ENCODE data around the gene ARL6IP5. TPM values are rescaled to one million over a fixed set of nuclear protein-coding genes. Genes with fewer than 3 reads are reported as not detected.

The ARL6IP5 gene
- total RNA-seq, 4 donors from 2014 or later = 65.2 to 146 (median 98.2) TPM

DNA sequence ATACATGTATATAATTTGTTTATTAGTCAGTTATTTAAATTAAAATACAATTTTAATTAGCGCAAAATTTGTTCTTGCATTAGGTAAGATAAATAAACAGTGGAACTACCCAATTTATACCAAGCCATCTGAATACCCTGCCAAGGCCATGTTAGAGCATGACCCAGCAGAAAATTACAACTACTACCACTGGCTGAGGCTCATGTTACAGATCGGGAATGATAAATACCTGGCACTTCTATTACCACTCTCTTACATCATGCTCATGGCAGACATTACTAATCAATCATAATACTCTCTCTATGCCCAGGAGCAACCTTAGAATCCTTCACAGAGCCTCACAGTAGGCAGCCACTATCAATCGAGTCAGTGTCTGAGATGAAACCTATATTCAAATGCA is 58.9 kb downstream of the ARL6IP5 start:
- no peak overlapping the region for H3K4me3 ChIP-seq (replicated peaks in 1 of 3)
- WGBS, 2 donors = 86 to 93% methylated on average over 3 of the region's 3 CpGs
- H3K9me3 ChIP-seq = no peaks in the 10 kb centered on the region
- no peak for DNase-seq
- no peaks in the 10 kb centered on the region for H3K27me3 ChIP-seq
- TF ChIP-seq POLR2A (IDR thresholded peaks at IDR 0.05) = no peak
- TF ChIP-seq, protein P1, sequence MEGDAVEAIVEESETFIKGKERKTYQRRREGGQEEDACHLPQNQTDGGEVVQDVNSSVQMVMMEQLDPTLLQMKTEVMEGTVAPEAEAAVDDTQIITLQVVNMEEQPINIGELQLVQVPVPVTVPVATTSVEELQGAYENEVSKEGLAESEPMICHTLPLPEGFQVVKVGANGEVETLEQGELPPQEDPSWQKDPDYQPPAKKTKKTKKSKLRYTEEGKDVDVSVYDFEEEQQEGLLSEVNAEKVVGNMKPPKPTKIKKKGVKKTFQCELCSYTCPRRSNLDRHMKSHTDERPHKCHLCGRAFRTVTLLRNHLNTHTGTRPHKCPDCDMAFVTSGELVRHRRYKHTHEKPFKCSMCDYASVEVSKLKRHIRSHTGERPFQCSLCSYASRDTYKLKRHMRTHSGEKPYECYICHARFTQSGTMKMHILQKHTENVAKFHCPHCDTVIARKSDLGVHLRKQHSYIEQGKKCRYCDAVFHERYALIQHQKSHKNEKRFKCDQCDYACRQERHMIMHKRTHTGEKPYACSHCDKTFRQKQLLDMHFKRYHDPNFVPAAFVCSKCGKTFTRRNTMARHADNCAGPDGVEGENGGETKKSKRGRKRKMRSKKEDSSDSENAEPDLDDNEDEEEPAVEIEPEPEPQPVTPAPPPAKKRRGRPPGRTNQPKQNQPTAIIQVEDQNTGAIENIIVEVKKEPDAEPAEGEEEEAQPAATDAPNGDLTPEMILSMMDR (IDR thresholded peaks at IDR 0.05) = no peak
- no peak overlapping the region for H3K27ac ChIP-seq
- no peaks in the 10 kb centered on the region for H3K4me1 ChIP-seq
- intact Hi-C loops (cut with DNase I) = no loop called here
- H3K36me3 ChIP-seq = no peaks in the 10 kb centered on the region

DNA sequence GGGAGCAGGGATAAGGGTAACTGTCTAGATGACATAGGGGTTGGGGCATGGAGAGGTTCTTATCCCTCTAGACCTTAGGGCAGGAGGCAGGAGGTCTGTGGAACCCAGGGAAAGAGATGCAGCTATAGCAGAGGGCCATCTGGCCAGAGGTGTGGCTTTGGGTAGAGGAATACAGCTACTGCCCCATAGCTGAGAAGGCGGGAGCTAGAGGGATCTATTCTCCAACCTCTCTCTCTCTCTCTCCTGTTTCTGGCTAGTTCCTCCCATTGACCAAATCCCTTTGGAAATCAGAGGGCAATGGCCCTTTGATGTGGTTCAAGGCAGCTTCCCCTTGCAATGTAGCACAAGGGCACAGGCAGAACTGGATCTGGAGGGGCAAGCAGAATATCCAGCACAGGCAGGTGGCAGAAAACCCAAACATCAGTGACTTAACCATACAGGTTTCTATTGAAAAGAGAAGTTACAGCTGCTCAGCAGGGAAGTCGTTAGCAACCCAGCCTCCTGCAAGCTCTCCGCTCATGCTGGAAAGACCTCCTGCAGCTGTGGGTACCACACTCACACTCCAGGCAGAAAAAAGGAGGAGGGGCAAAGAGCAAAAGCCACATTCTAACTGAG is 60.0 kb downstream of the ARL6IP5 start:
- Histone ChIP-seq H3K9me3 (no peaks in the 10 kb centered on the region), H3K27me3 (no peaks in the 10 kb centered on the region), H3K4me3 (replicated peaks in 1 of 3) (no peak overlapping the region), H3K27ac (no peak overlapping the region), H3K36me3 (no peaks in the 10 kb centered on the region), H3K4me1 (no peaks in the 10 kb centered on the region)
- 80 to 82% methylated on average over 3 of the region's 3 CpGs for WGBS, 2 donors
- intact Hi-C loops (cut with DNase I) = no loop called here
- TF ChIP-seq, protein P1 (IDR thresholded peaks at IDR 0.05) = no peak
- TF ChIP-seq POLR2A (IDR thresholded peaks at IDR 0.05) = no peak
- DNase-seq = no peak

DNA sequence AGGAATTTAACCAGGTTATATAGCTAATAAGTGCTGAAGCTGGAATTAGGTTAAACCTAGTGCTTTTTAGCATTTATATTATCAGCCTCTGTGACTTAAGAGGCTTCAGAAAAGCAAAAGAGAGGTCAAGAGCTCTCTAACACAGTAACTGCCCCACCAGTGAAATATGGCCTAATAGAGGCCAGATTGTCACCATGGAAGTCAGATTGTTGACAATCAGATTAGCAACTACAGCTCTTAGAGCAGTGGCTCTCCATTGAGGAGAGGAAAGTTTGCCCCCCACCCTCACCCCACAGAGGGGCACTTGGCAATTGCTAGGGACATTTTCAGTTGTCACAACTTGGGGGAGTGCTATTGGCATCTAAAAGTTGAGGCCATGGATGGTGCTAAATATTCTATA is 61.0 kb downstream of the ARL6IP5 start:
- Histone ChIP-seq H3K27me3 (no peaks in the 10 kb centered on the region), H3K36me3 (no peaks in the 10 kb centered on the region), H3K4me3 (replicated peaks in 1 of 3) (no peak overlapping the region), H3K27ac (no peak overlapping the region), H3K4me1 (no peaks in the 10 kb centered on the region), H3K9me3 (no peaks in the 10 kb centered on the region)
- TF ChIP-seq, protein P1 (IDR thresholded peaks at IDR 0.05) = no peak
- TF ChIP-seq POLR2A (IDR thresholded peaks at IDR 0.05) = no peak
- intact Hi-C loops (cut with DNase I) = no loop called here
- no peak for DNase-seq

DNA sequence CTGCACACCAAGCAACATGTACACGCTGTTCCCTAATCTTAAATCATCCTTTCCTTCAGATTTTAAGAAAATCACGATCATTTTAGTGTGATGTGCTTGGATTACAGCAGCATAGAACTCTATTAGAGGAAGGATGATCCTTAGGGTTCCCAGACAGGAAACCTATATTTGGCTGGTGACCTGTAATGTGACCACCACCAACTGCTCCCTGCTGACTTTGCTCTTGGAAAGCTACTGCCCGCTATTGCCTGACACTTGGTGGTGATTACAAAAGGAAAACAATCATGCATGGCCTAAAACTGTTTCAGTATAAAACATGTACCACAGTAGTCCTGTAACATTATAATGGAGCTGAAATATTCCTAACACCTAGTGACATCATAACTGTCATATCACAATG is 64.8 kb downstream of the ARL6IP5 start:
- 88 to 89% methylated on average over 3 of the region's 3 CpGs for WGBS, 2 donors
- intact Hi-C loops (cut with DNase I) = no loop called here
- no peaks in the 10 kb centered on the region for H3K36me3 ChIP-seq
- no peaks in the 10 kb centered on the region for H3K9me3 ChIP-seq
- H3K27ac ChIP-seq = no peak overlapping the region
- H3K4me1 ChIP-seq = no peaks in the 10 kb centered on the region
- no peak overlapping the region for H3K4me3 ChIP-seq (replicated peaks in 1 of 3)
- TF ChIP-seq, protein P1 (IDR thresholded peaks at IDR 0.05) = no peak
- TF ChIP-seq POLR2A (IDR thresholded peaks at IDR 0.05) = no peak
- no peak for DNase-seq
- no peaks in the 10 kb centered on the region for H3K27me3 ChIP-seq

MicroRNAs encoded within 50 kb of the gene (microRNA counts, 767-probe panel; counts per million panel counts)
- 0 to 1,828 counts per million in 2 donors for microRNA hsa-miR-3136-5p

Small RNA genes within 50 kb of the gene (microRNA-seq; reads per million reads assigned to microRNA genes)
- gene MIR3136 = not detected

Small RNA genes within 50 kb of the gene (small RNA-seq; reads per million reads assigned to genes)
- gene MIR3136 = not detected

Other genes with a start within 250 kb of the ARL6IP5 start
- gene TAFA4, start 152.4 kb upstream of the ARL6IP5 start, total RNA-seq = not detected
- gene EOGT, start 71.3 kb upstream of the ARL6IP5 start, total RNA-seq = 10 to 100 TPM; 14.6 to 33.2 (median 20.8) TPM
- 10 to 100 TPM; 44.3 to 53.2 (median 50.3) TPM for gene TMF1, start 32.6 kb upstream of the ARL6IP5 start, total RNA-seq
- 10 to 100 TPM; 57.4 to 77.9 (median 64.3) TPM for gene UBA3, start 4.6 kb upstream of the ARL6IP5 start, total RNA-seq
- gene LMOD3, start 37.7 kb downstream of the ARL6IP5 start, total RNA-seq = under 1 TPM in 1 of 4 donors, not detected in 3; 0.21 TPM

All from thyroid gland (tissue), 4 donors.